ENCODE results near the gene APOB.
A peak's percentile ranks its signal among the peaks of the same experiment; 100 is the strongest.

The APOB gene

GRCh38 chr2:20970068-20970467, 73.8 kb downstream of the APOB start:
- peaks cover 8% of the 10 kb centered on the region; the same call in 1 of the 2 replicates for H3K27me3 ChIP-seq (ENCODE audit: low read depth)
- no peak for DNase-seq (ENCODE audit: low spot score in 2 of 2)
- in situ Hi-C loops (cut with MboI; ENCODE audit: low sequenced_read_pairs): no loop called here
- H3K4me1 ChIP-seq: no peaks in the 10 kb centered on the region
- H3K9me3 ChIP-seq: no peaks in the 10 kb centered on the region
- H3K4me3 ChIP-seq: no peak overlapping the region
- H3K36me3 ChIP-seq (replicated peaks): no peaks in the 10 kb centered on the region

- in situ Hi-C loops (cut with MboI; ENCODE audit: low sequenced_read_pairs): no loop called here
- no peak overlapping the region for H3K4me3 ChIP-seq
- peaks cover 12% of the 10 kb centered on the region; the same call in 1 of the 2 replicates for H3K27me3 ChIP-seq (ENCODE audit: low read depth)
- no peaks in the 10 kb centered on the region for H3K9me3 ChIP-seq
- no peak for DNase-seq (ENCODE audit: low spot score in 2 of 2)
- H3K4me1 ChIP-seq: no peaks in the 10 kb centered on the region
- no peaks in the 10 kb centered on the region for H3K36me3 ChIP-seq (replicated peaks)
These were observed 77.7 kb downstream of the APOB start for GRCh38 chr2:20966061-20966595.

GRCh38 chr2:20965221-20965620, 78.7 kb downstream of the APOB start:
- Histone ChIP-seq H3K4me1 (no peaks in the 10 kb centered on the region), H3K36me3 (replicated peaks) (no peaks in the 10 kb centered on the region), H3K9me3 (no peaks in the 10 kb centered on the region), H3K4me3 (no peak overlapping the region), H3K27me3 (ENCODE audit: low read depth) (peaks cover 12% of the 10 kb centered on the region; the same call in 1 of the 2 replicates)
- no peak for DNase-seq (ENCODE audit: low spot score in 2 of 2)
- in situ Hi-C loops (cut with MboI; ENCODE audit: low sequenced_read_pairs): no loop called here

GRCh38 chr2:20963867-20964266, 80.0 kb downstream of the APOB start:
- no peaks in the 10 kb centered on the region for H3K36me3 ChIP-seq (replicated peaks)

GRCh38 chr2:20962939-20963557, 80.8 kb downstream of the APOB start:
- in situ Hi-C loops (cut with MboI; ENCODE audit: low sequenced_read_pairs): loop anchor here (5.0 kb wide), 1 partner anchor 301 kb away; no protein-coding TSS in a partner anchor
- no peaks in the 10 kb centered on the region for H3K4me1 ChIP-seq
- peak; percentile 35 to 83 for DNase-seq (ENCODE audit: low spot score in 2 of 2)
- no peaks in the 10 kb centered on the region for H3K9me3 ChIP-seq
- no peak overlapping the region for H3K4me3 ChIP-seq
- no peaks in the 10 kb centered on the region for H3K36me3 ChIP-seq (replicated peaks)
- H3K27me3 ChIP-seq (ENCODE audit: low read depth): peaks cover 12% of the 10 kb centered on the region; the same call in 1 of the 2 replicates

More at GRCh38 chr2:20963867-20964266, 80.0 kb downstream of the APOB start:
- no peaks in the 10 kb centered on the region for H3K4me1 ChIP-seq
- peaks cover 12% of the 10 kb centered on the region; the same call in 1 of the 2 replicates for H3K27me3 ChIP-seq (ENCODE audit: low read depth)
- no peak overlapping the region for H3K4me3 ChIP-seq
- no peak for DNase-seq (ENCODE audit: low spot score in 2 of 2)
- in situ Hi-C loops (cut with MboI; ENCODE audit: low sequenced_read_pairs): loop anchor here (5.0 kb wide), 1 partner anchor 302 kb away; no protein-coding TSS in a partner anchor
- no peaks in the 10 kb centered on the region for H3K9me3 ChIP-seq

- H3K4me3 ChIP-seq: no peak overlapping the region
- no peaks in the 10 kb centered on the region for H3K4me1 ChIP-seq
- DNase-seq (ENCODE audit: low spot score in 2 of 2): no peak
- no peaks in the 10 kb centered on the region for H3K36me3 ChIP-seq (replicated peaks)
- H3K9me3 ChIP-seq: no peaks in the 10 kb centered on the region
- H3K27me3 ChIP-seq (ENCODE audit: low read depth): peaks cover 12% of the 10 kb centered on the region; the same call in 1 of the 2 replicates
- in situ Hi-C loops (cut with MboI; ENCODE audit: low sequenced_read_pairs): loop anchor here (5.0 kb wide), 1 partner anchor 300 kb away; no protein-coding TSS in a partner anchor
These were observed 82.0 kb downstream of the APOB start for GRCh38 chr2:20961858-20962257.

- Histone ChIP-seq H3K9me3 (no peaks in the 10 kb centered on the region), H3K4me1 (no peaks in the 10 kb centered on the region), H3K4me3 (no peak overlapping the region), H3K36me3 (replicated peaks) (no peaks in the 10 kb centered on the region), H3K27me3 (ENCODE audit: low read depth) (peaks cover 4% of the 10 kb centered on the region; the same call in 1 of the 2 replicates)
- DNase-seq (ENCODE audit: low spot score in 2 of 2): no peak
- in situ Hi-C loops (cut with MboI; ENCODE audit: low sequenced_read_pairs): loop anchor here (5.0 kb wide), 1 partner anchor 298 kb away; no protein-coding TSS in a partner anchor
These were observed 83.9 kb downstream of the APOB start for GRCh38 chr2:20960003-20960402.

GRCh38 chr2:20959252-20959651, 84.6 kb downstream of the APOB start:
- no peaks in the 10 kb centered on the region for H3K4me1 ChIP-seq
- peaks cover 3% of the 10 kb centered on the region; the same call in 1 of the 2 replicates for H3K27me3 ChIP-seq (ENCODE audit: low read depth)
- H3K36me3 ChIP-seq (replicated peaks): no peaks in the 10 kb centered on the region
- no peaks in the 10 kb centered on the region for H3K9me3 ChIP-seq
- no peak overlapping the region for H3K4me3 ChIP-seq
- DNase-seq (ENCODE audit: low spot score in 2 of 2): no peak
- in situ Hi-C loops (cut with MboI; ENCODE audit: low sequenced_read_pairs): no loop called here

GRCh38 chr2:20957788-20958525, 85.9 kb downstream of the APOB start:
- Histone ChIP-seq H3K9me3 (no peaks in the 10 kb centered on the region), H3K4me3 (no peak overlapping the region), H3K27me3 (ENCODE audit: low read depth) (no peaks in the 10 kb centered on the region), H3K36me3 (replicated peaks) (no peaks in the 10 kb centered on the region), H3K4me1 (no peaks in the 10 kb centered on the region)
- in situ Hi-C loops (cut with MboI; ENCODE audit: low sequenced_read_pairs): no loop called here
- no peak for DNase-seq (ENCODE audit: low spot score in 2 of 2)

- in situ Hi-C loops (cut with MboI; ENCODE audit: low sequenced_read_pairs): no loop called here
- no peaks in the 10 kb centered on the region for H3K36me3 ChIP-seq (replicated peaks)
- no peaks in the 10 kb centered on the region for H3K27me3 ChIP-seq (ENCODE audit: low read depth)
- DNase-seq (ENCODE audit: low spot score in 2 of 2): no peak
- H3K4me3 ChIP-seq: no peak overlapping the region
- no peaks in the 10 kb centered on the region for H3K9me3 ChIP-seq
- H3K4me1 ChIP-seq: no peaks in the 10 kb centered on the region
These were observed 88.4 kb downstream of the APOB start for GRCh38 chr2:20955277-20956026.

- no peaks in the 10 kb centered on the region for H3K9me3 ChIP-seq
- no peak for DNase-seq (ENCODE audit: low spot score in 2 of 2)
- in situ Hi-C loops (cut with MboI; ENCODE audit: low sequenced_read_pairs): no loop called here
These were observed 90.6 kb downstream of the APOB start for GRCh38 chr2:20953146-20953824.

More at GRCh38 chr2:20953146-20953824, 90.6 kb downstream of the APOB start:
- H3K4me3 ChIP-seq: no peak overlapping the region
- H3K27me3 ChIP-seq (ENCODE audit: low read depth): no peaks in the 10 kb centered on the region
- no peaks in the 10 kb centered on the region for H3K36me3 ChIP-seq (replicated peaks)
- no peaks in the 10 kb centered on the region for H3K4me1 ChIP-seq
